22Rv1 (cell line): ENCODE measurements around the gene AXL.
"Not testable (repeated sequence)": the region's sequence is repeated elsewhere in the genome, so short reads cannot be mapped to it uniquely, and the experiment has no call there.

Experiments used
- CTCF ChIP-seq: fragments of 450-650 bp; IDR thresholded peaks from 2 replicates; pipeline ENCODE4 v1.5.1; 2017; ENCODE audit warnings: mild to moderate bottlenecking
- ZFX ChIP-seq: fragments of 450-650 bp; IDR thresholded peaks from 2 replicates; pipeline ENCODE4 v1.6.1; 2017; ENCODE audit warnings: antibody characterized with exemption, borderline replicate concordance

DNA sequence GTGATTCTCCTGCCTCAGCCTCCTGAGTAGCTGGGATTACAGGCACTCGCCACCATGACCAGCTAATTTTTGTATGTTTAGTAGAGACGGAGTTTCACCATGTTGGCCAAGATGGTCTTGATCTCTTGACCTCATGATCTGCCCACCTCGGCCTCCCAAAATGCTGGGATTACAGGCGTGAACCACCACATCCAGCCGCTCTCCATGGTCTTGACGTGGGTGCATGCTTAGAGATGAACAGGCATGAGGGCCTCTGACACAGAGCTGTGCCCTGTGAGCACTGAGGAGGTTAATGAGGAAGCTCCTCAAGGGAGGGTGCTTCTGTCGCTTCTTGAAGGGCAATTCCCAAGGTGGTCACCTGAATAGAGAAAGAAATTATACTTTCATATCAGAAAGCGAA is 70.8 kb downstream of the AXL start:
- not testable (repeated sequence) for TF ChIP-seq CTCF, ZFX
